Activated T-cell treated with anti-CD3 and anti-CD28 coated beads, Interleukin-2, amount 50 U/mL, for 1 hour (primary cell): Measurements from ENCODE around the gene RAB40C.

Source experiments
- DNase-seq: peaks from one replicate; pipeline ENCODE4 v3.0.0-alpha.2; 2020

The RAB40C gene

DNA sequence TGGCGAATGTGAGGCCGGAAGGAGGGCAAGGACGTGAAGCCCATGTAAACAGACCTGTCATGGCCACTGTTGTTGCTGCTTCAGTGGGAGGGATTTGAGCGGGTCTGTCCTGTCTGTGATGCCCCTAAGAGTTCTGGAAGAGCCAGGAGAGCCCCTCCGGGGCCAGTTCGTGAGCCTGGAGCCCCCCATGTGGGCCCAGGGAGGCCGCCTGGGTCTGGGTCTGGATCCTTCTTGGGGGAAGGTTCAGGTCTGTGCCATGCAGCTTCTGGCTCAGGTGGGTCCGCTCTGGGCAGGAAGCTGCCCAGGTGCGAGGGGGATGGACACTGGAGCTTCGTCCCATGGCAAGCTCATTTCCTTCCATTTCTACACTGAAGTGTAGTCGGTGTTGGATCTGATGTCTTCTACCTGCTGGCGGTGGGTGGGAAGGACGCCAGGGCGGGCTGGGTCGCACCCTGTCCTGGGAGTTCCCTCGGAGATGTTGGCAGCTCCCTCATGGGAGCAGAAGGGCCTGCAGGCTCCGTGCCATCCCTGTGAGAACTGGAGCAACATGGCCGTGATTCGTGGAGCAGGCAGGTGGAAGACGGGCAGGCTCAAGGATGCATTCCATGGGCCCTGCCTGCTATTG, 29.7 kb downstream of the RAB40C start:
- no peak for DNase-seq

DNA sequence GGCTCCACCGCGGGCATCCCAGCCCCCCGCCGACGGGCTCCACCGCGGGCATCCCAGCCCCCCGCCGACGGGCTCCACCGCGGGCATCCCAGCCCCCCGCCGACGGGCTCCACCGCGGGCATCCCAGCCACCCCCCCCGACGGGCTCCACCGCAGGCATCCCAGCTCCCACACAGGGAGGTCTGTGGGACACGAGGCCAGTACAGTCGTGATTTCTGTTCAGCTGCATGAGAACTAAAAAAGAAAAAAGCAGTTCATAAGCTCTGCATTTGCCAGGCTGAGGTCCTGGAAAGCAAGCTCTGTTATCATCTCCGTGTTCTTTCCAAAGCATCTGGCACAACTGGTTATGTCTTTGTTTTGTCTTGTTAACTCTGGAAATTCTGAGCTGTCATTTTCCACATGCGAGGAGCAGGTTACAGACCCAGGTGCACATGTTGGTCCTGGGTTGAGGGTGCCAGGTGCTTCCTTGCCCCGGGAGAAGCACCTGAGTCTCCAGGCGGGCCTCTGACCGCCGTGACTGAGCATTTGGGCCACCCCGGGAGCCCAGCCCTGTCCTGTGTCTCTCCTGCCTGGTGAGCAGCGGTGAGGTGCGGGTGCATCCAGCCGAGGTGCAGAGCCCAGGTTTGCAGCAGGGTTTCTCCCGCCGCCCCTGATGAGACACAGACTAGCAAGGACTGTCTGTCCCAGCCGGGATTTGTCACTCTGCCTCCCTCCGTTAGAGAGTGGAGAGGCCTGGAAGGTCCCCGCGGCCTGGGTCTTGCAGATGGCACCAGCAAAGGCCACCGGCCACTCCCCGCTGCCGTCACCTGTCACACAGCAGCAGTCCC, 31.0 kb downstream of the RAB40C start:
- DNase-seq, result no peak

DNA sequence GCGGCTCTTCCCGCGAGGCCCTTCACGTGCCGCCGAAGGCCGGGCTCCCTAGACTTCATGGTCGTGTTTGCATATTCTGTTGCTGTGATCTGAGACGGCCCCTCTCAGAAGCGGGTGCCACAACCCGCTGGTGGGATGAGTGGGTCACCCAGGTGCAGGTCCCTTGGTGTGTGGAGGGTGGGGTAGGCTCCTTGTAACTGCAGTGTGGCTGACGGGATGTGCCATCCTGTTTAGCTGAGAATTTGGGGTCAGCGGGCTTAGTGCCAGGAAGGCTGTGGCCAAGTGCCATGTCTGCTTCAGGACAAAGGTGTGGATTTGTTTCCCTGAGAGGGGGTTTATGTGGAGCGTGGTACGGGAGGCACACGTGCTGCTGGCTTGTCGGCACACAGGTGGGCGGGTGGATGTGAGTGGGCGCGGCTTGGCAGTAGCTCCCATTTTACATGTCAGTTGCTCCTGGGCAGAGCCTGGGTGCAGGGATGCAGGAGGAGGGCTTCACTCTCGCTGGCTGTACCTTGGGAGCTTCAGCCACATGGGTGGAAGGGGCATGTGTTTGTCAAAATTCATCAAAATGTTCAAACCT, 31.8 kb downstream of the RAB40C start:
- no peak for DNase-seq

DNA sequence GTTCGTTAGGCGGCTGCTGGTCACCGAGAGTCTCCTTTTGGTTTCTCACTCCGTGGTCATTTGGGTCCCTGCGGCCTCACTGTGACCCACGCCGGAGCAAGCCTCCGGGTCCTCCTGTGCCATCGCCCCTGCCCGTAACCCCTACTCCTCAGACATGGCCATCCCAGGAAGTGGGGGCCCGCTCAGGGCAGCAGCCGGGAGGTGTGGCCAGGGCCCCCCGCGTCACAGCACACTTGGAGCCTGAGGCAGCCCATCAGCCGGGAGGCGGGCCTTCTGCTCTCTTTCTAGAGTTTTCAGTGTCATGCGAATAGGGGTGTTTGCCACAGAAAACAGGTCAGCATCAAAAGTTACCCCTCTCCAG, 33.0 kb downstream of the RAB40C start:
- DNase-seq, result no peak

DNA sequence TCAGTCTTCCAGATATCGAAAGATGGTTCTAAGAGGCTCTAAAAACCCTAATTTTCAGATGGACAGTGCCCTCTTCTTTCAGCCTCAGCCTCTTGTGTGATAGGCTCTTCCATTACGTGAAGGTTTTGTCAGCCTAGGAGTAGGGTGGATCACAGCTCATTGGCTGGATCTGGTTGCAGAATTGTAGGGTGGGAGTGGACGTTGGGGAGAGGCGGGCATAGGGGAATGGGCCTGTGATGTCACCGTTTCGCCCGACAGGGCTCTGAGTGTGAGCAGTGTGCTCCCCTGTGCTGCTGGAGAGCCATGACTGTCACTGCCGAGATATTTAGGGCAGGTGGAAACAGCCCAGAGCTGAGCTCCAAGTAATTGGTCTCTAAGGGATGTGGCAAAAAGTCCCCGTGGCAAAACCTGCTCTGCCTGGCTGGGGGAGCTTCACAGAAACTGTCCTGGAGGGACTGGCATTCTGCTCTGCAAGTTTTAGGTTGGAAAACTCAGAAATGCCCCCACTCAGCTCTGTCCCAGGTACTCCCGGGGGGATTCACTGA, 34.7 kb downstream of the RAB40C start:
- no peak for DNase-seq

DNA sequence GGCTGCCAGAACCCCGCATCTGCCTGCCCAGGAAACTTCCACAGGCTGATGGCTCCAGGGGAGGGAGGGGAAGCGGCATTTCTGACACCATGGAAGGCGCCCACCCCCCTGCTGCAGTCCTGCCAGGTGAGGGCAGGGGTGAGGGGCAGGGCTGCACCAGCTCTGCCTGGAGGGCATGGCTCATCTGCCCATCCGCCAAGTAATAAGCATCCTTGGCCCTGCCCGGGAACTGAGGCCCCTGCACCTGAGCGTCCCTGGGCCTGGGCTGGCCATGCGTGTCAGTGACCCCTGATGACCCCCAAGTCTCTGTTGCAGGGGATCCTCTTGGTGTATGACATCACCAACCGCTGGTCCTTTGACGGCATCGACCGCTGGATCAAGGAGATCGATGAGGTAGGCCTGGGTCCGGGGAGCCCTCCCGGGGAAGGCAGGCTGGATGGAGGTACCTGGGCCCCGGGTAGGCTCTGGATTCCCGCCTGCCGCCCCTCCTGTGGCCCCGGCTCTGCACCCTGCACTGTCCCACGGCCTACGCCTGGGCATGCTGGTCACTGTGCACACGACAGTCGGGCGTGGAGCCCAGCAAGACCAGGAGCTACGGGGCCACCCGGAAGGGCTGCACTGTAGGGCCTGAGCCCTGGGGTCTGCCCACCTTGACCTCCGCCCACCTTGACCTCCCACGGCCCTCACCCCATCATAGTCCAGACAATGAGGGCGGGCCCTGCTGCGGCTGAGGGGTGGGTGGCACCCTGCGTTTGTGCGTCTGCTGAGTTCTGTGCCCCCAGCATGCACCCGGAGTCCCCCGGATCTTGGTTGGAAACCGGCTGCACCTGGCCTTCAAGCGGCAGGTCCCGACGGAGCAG, 35.5 kb downstream of the RAB40C start:
- no peak for DNase-seq

DNA sequence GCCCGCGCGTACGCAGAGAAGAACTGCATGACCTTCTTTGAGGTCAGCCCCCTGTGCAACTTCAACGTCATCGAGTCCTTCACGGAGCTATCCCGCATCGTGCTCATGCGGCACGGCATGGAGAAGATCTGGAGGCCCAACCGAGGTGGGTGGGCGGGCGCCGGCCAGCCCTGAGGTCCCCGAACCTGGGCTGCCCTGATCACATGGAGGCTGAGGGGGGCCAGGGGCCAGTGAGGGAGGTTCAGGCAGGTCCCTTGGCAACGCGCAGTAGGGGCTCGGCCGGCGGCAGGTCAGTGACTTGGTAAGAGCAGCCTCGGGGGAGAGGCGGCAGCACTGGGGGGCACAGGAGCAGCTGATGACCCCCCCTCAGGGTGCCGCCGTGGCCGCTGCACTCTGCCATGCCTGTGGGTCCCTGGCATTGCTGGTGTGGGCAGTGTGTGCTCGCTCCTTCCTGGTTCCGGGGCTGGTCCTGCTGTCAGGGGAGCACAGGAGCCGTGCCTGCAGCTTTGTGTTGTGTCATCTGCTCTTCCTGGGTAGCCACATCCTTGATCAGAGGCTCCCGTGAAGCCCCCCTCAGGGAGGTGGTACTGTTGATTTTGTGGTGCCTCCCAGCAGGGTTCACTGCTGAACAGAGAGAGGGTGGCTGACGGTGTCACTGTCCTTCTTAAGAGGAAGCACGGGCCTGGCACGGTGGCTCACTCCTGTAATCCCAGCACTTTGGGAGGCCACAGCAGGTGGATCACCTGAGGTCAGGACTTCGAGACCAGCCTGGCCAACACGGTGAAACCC, 36.3 kb downstream of the RAB40C start:
- DNase-seq, result no peak

DNA sequence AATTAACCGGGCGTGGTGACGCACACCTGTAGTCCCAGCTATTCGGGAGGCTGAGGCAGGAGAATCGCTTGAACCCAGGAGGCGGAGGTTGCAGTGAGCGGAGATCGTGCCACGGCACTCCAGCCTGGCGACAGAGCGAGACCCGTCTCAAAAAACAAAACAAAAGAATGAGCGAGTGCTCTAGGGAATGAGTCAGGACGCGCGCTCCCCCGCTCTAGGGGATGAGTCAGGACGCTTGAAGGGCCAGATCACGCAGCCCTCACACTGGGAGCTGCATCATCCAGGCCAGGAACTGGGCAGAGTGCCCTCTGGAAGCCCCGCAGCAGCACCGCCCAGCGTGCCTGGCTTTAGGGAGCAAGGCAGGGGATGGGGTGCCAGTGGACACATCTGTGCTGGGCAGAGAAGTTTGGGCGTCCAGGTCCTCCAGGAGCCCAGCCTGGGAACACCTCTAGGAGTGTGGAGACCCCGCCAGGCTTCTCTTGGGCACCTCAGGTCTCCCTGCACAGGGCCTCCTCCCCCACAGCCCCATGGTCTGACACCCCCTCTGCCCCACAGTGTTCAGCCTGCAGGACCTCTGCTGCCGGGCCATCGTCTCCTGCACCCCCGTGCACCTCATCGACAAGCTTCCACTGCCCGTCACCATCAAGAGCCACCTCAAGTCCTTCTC, 37.1 kb downstream of the RAB40C start:
- no peak for DNase-seq

DNA sequence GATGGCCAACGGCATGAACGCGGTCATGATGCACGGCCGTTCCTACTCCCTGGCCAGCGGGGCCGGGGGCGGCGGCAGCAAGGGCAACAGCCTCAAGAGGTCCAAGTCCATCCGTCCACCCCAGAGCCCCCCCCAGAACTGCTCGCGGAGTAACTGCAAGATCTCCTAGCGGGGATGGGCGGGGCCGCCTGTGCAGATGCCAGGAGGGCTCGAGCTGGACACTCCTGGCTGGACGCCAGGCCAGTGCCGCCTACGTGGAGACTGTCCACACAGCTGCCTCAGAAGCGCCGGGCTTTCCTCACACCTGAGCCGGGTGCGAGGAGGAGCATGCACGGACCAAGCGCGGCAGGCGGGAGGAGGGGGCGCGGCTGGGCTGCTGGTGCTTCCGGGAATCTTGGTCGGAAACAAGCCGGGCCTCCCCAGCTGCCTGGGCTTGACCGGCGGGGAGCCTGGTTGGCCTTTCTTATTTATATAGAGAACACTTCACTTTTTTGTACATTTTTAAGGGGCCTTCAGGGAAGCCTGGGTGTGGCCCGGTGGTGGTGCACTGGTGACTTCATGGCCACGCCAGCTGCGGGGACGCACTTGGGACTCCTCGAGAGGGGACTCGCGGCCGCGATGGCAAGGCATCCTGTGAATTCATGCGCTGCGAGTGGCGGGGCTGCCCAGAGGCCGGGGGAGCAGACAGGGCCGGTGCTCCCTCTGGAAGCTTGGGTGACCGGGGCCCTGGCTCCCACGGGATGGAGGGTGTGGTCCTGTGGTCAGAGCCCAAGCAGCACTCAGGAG, 37.8 kb downstream of the RAB40C start:
- DNase-seq, result no peak

DNA sequence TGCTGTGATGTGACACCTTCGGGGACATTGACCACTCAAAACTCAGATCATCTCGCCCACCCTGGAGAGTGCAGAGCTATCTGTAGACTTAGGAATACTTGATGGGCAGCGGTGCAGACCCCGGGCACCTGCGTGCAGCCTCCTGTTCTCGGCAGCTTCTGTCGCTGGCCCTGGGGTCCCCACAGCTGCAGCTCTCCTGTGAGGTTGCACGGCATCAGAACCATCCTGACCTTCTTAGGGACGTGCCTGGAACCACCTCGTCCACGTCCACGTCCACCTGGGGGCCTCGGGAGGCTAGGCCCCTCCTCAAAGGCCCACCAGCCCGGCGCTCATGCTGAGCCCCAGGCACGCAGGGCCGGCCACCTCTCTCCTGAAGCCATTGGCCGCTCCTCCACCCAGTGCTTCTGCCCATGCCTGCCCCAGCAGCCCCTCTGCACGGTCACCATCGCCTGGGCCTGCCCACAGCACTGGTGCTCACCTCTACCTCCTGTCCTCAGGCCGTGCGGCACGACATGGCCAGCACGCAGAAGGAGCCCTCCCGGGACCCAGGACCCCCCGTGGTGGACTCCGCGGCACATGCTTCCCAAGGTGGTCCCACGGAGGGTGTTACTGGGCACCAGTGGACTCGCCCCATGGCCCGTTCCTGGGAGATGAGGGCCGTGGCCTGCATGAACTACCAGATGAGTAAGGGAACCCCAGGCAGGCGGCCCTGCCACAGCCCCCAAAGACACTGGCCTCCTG, 38.6 kb downstream of the RAB40C start:
- DNase-seq, result no peak

DNA sequence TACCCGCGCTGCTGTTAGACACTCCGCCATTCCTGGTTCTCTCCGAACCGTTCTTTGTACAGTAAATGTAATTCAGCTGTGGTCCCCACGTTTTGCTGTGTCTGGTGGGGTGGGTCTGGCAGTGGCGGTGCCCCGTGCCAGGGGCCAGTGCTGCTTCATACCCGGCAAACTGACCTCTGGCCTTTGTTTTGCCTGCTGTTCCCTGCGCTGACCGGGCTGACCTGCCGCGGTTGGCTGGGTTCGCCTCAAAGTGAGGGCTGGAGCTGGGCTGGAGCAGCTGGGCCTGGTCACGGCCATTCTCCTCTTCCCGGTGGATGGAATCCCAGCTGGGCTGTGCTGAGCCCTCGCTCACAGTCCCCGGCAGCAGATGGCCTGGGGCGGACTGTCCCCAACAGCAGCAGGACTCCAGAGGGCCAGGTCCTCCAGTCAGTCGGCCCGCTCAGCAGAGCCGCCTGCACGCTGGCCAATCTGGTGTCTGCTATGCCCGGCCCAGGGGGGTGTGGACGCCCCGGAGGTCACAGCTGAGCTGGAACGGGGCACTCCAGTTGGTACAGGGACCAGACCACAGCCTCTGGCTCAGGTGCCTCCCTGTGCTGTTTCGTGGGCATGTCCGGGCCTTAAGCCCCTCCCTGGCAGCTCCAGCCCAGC, 39.4 kb downstream of the RAB40C start:
- no peak for DNase-seq

DNA sequence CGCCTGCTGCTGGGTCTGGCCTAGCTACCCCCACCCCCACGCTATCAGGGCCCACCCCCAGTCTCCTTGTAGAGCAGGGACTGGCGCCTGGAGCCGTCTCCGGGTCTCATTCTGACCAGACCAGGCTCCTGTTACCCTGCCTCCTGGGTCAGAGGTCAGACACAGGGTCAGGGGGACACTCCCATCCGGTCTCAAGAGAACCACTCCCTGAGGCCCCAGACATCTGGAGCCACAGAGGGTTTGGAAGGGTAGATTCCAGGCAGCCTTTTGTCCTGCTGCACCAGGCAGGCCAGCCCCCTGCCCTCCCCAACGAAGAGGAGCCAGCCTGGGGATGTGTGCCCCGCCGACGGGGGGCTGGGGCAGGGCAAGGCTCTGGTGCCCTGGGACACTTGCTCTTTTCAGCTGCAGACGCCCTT, 40.0 kb downstream of the RAB40C start:
- no peak for DNase-seq

DNA sequence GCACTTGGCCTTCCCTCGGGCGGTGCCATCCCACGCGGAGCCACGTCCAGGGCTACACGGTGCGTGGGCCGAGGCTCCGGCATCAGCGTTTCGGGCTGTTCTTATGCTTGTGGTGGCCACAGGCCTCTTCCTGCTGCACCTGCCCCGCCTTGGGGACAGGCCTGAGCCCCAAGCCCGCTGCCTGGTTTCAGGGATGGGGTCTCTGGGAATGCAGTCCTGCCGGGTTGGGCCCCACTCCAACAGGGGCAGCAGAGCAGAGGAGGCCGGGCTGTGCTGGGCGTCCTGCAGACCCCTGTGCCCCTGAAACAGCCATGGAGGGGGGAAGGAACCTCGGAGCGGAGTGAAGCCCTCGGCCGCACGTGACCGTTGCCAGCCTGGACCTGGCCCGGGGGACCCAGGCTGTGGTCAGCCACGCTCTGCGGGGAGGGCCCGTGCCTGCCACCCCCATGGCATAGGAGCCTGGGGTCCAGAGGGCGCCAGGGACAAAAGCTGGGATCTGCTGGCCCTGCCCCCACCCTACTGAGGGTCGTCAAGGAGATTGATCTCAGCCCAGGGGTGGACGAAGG, 40.5 kb downstream of the RAB40C start:
- no peak for DNase-seq

DNA sequence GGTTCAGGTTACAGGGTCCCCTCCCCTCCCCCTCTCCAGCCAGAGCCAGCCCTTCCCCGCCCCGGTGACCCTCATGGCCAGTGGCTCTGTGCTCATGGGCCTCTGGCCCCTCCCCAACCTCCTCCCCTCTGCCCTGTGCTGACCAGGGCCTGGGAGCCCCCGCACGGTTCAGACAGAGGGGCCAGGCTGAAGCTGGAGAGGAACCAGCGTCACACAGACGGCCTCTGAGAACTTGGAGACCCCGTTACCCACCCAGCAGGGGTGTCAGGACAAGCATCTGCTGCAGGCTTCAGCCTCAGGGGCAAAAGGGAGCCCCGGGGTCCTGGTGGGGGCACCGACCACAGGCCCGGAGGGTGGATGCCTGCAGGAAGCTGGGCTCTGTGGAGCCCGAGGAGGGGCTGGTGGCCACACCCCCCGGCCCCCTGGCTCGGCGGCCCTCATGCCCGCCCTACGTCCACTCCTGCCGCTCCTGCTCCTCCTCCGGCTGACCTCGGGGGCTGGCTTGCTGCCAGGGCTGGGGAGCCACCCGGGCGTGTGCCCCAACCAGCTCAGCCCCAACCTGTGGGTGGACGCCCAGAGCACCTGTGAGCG, 41.0 kb downstream of the RAB40C start, which contains the start of gene WFIKKN1:
WFIKKN1 (plus strand) TSS at position 171 of the 591 bp plus-strand sequence; CDS start at position 440, 269 bp downstream.
- no peak for DNase-seq

DNA sequence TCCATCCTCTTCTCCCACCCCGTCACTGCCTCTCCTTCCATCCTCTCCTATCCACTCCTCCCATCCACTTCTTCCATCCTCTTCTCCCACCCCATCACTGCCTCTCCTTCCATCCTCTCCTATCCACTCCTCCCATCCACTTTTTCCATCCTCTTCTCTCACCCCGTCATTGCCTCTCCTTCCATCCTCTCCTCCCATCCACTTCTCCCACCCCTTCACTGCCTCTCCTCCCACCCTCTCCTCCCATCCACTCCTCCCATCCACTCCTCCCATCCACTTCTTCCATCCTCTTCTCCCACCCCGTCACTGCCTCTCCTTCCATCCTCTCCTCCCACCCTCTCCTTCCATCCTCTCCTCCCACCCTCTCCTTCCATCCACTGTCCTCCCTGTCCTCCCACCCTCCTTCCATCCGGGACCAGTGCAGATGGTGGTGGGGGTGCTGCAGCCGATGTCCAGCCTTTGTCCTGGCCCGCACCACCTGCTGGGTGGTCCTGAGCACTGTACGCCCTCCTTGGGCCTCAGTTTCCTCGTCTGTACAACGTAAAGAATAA, 42.0 kb downstream of the RAB40C start:
- no peak for DNase-seq

DNA sequence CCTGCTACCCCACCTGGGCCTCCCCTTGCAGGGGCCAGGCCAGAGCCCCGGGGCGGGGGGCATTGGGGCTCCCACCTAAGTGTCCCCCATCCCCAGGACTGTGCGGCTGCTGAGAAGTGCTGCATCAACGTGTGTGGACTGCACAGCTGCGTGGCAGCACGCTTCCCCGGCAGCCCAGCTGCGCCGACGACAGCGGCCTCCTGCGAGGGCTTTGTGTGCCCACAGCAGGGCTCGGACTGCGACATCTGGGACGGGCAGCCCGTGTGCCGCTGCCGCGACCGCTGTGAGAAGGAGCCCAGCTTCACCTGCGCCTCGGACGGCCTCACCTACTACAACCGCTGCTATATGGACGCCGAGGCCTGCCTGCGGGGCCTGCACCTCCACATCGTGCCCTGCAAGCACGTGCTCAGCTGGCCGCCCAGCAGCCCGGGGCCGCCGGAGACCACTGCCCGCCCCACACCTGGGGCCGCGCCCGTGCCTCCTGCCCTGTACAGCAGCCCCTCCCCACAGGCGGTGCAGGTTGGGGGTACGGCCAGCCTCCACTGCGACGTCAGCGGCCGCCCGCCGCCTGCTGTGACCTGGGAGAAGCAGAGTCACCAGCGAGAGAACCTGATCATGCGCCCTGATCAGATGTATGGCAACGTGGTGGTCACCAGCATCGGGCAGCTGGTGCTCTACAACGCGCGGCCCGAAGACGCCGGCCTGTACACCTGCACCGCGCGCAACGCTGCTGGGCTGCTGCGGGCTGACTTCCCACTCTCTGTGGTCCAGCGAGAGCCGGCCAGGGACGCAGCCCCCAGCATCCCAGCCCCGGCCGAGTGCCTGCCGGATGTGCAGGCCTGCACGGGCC, 42.8 kb downstream of the RAB40C start:
- DNase-seq, result no peak

DNA sequence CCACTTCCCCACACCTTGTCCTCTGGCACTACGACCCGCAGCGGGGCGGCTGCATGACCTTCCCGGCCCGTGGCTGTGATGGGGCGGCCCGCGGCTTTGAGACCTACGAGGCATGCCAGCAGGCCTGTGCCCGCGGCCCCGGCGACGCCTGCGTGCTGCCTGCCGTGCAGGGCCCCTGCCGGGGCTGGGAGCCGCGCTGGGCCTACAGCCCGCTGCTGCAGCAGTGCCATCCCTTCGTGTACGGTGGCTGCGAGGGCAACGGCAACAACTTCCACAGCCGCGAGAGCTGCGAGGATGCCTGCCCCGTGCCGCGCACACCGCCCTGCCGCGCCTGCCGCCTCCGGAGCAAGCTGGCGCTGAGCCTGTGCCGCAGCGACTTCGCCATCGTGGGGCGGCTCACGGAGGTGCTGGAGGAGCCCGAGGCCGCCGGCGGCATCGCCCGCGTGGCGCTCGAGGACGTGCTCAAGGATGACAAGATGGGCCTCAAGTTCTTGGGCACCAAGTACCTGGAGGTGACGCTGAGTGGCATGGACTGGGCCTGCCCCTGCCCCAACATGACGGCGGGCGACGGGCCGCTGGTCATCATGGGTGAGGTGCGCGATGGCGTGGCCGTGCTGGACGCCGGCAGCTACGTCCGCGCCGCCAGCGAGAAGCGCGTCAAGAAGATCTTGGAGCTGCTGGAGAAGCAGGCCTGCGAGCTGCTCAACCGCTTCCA, 43.6 kb downstream of the RAB40C start:
- no peak for DNase-seq
